Coronary artery (tissue), 2 donors: Measurements from ENCODE around the gene GPX3.

Experiments
- DNase-seq: peaks from one replicate; pipeline ENCODE4 v3.0.0-alpha.2; 2017; ENCODE audit warnings: low spot score
- H3K27ac ChIP-seq, 2 donors: fragments of 200-600 bp; sonication (generic); one replicate each; pipeline ENCODE4 v1.5.1; 2016 to 2019
- H3K4me3 ChIP-seq: fragments of 200-600 bp; sonication (generic); 2 replicates; pipeline ENCODE4 v1.5.1; 2016; ENCODE audit warnings: mild to moderate bottlenecking, moderate library complexity
- CTCF ChIP-seq: fragments of 200-600 bp; sonication (generic); IDR thresholded peaks from one replicate; pipeline ENCODE4 v1.5.1; 2019; ENCODE audit warnings: antibody characterized with exemption

The GPX3 gene

GRCh38 chr5:150999704-151000442 is 20.5 kb upstream of the GPX3 start:
- no peak for TF ChIP-seq CTCF
- Histone ChIP-seq H3K4me3 (peak overlapping the region; percentile 29), H3K27ac (peak overlapping the region; percentile 9 to 39)
- DNase-seq: peak; percentile 75

DNA sequence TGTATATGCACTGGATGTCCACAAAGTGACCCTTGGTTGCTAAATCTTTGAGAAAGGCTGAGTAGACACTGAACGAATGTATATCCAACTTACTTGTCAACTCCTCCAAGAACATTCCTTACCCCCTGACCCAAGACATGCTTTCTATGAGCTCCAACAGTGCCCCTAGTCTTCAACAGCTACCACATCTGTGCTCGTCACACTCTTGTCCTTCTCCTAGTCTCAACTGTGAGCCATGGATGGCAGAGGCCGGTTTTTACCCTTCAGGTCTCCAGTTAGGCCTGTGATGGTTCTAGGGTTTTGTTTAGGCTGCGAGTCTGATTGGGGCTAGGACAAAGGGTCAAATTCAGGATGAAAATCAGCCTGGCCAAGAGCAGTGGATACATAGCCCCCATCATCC is 19.0 kb upstream of the GPX3 start:
- Histone ChIP-seq H3K4me3 (no peak overlapping the region), H3K27ac (no peak overlapping the region)
- DNase-seq: peak; percentile 38
- no peak for TF ChIP-seq CTCF

- Histone ChIP-seq H3K27ac (no peak overlapping the region), H3K4me3 (no peak overlapping the region)
- peak; percentile 71 for DNase-seq
- TF ChIP-seq CTCF: peak; percentile 37
Measured at GRCh38 chr5:151002250-151002649, 18.1 kb upstream of the GPX3 start.

DNA sequence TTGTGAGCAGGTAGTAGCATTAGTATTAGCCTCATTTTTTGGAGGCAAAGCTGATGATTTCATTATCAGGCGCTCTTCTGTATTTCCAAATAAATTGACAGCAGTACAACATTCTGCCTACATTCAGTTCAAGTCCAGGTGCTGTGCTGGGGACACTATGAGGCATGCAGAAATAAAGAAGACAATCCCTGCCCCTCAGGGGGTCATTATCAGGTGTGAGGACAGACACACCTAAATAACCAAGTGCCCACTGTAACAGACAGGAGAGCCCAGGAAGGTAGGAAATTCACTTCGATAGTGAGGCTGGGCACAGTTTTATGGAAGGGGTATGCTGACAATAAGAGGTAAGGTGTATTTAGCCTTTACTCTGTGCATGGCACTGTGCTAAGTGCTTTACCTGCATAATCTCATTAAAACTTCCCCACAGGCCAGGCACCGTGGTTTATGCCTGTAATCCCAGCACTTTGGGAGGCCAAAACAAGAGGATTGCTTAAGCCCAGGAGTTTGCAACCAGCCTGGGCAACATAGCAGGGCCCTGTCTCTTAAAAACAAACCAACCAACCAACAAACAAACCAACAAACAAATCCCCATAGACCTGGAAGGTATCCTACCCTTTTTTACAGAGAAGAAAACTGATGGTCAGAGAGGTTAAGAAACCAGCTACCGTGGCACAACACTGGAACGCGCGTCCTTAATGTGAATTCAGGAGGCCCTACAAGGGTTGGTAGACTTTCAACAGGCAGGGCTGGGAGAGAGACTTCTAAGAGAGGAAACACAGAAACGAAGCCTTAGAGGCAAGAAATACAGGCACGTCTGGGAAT is 17.5 kb upstream of the GPX3 start:
- Histone ChIP-seq H3K27ac (no peak overlapping the region), H3K4me3 (no peak overlapping the region)
- TF ChIP-seq CTCF: no peak
- peak; percentile 49 for DNase-seq

DNA sequence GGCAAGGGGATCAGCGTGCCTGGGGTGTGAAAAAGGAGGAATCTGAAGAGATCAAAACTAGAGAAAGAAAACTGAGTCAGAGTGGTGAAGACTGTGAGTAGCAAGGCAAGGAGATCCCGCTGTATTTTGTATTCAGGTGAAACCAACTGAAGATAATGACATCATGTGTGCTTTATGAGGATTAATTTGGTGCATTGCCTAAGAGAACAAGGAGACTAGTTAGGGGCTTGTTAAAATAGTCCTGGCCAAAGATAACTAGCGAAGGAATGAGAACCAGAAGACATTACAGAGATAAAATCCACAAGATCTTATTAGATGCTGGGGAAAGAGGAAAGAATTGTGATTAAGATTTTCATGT is 16.9 kb upstream of the GPX3 start:
- no peak overlapping the region for H3K27ac ChIP-seq
- no peak for DNase-seq
- no peak for TF ChIP-seq CTCF
- H3K4me3 ChIP-seq: no peak overlapping the region

- Histone ChIP-seq H3K4me3 (no peak overlapping the region), H3K27ac (peak overlapping the region; percentile 35 to 79)
- DNase-seq: peak; percentile 24
- TF ChIP-seq CTCF: no peak
Measured at GRCh38 chr5:151004499-151004898, 15.9 kb upstream of the GPX3 start.
